ENCODE data around the gene POLR2B.
A peak's percentile ranks its signal among the peaks of the same experiment; 100 is the strongest.
"Not testable (repeated sequence)": the region's sequence is repeated elsewhere in the genome, so short reads cannot be mapped to it uniquely, and the experiment has no call there.

Gene POLR2B

GRCh38 chr4:56978750-56979303, at the start of gene POLR2B:
Gene POLR2B, plus strand, starts transcription at chr4:56978896. Its CDS starts 90 bp downstream, at chr4:56978986.
- peak; percentile 68 to 90 for DNase-seq

GRCh38 chr4:56930638-56931037, 48.1 kb upstream of the POLR2B start:
- DNase-seq = no peak

- DNase-seq = no peak
Observed at GRCh38 chr4:56931924-56932323, 46.8 kb upstream of the POLR2B start.

GRCh38 chr4:56937262-56937661, 41.4 kb upstream of the POLR2B start:
- DNase-seq = no peak

- not testable (repeated sequence) for DNase-seq
Observed at GRCh38 chr4:56939826-56940225, 38.9 kb upstream of the POLR2B start.

GRCh38 chr4:56940403-56940802, 38.3 kb upstream of the POLR2B start:
- no peak for DNase-seq

GRCh38 chr4:56940971-56941370, 37.7 kb upstream of the POLR2B start:
- DNase-seq = no peak

GRCh38 chr4:56941403-56941802, 37.3 kb upstream of the POLR2B start:
- DNase-seq = no peak

GRCh38 chr4:56953680-56954520, 24.8 kb upstream of the POLR2B start:
- no peak for DNase-seq

GRCh38 chr4:56958111-56958517, 20.6 kb upstream of the POLR2B start:
- peak; percentile 27 to 62 for DNase-seq

- DNase-seq = no peak
Observed at GRCh38 chr4:56959100-56959499, 19.6 kb upstream of the POLR2B start.

- DNase-seq = no peak
Observed at GRCh38 chr4:56961107-56961500, 17.6 kb upstream of the POLR2B start.

GRCh38 chr4:56971383-56971782, 7.3 kb upstream of the POLR2B start:
- no peak for DNase-seq

- DNase-seq = no peak
Observed at GRCh38 chr4:56972389-56972788, 6.3 kb upstream of the POLR2B start.

- DNase-seq = no peak
Observed at GRCh38 chr4:56972809-56973208, 5.9 kb upstream of the POLR2B start.

GRCh38 chr4:56973336-56973735, 5.4 kb upstream of the POLR2B start:
- no peak for DNase-seq

- no peak for DNase-seq
Observed at GRCh38 chr4:56976283-56976836, 2.3 kb upstream of the POLR2B start.

- DNase-seq = peak; percentile 26 to 31
Observed at GRCh38 chr4:56976837-56977320, 1.8 kb upstream of the POLR2B start.

- peak; percentile 96 to 97 for DNase-seq
Observed at GRCh38 chr4:56977321-56978012, 1.2 kb upstream of the POLR2B start, which contains the start of gene NOA1. Gene NOA1, minus strand, starts transcription at chr4:56977606. Its CDS starts 21 bp downstream, at chr4:56977585.

GRCh38 chr4:56979421-56980072, 851 bp downstream of the POLR2B start:
- DNase-seq = no peak

GRCh38 chr4:56981795-56982201, 3.1 kb downstream of the POLR2B start:
- no peak for DNase-seq

GRCh38 chr4:56986192-56986591, 7.5 kb downstream of the POLR2B start:
- DNase-seq = no peak

GRCh38 chr4:56986952-56987351, 8.3 kb downstream of the POLR2B start:
- DNase-seq = no peak

Measured in NCI-H187 (cell line).